HepG2 (cell line): ENCODE results near the gene QDPR. TPM values are rescaled to one million over a fixed set of nuclear protein-coding genes. Genes with fewer than 3 reads are reported as not detected.

Experiments used
- ARID2 ChIP-seq: sonication (generic); formaldehyde crosslinking; IDR thresholded peaks from 2 replicates; pipeline ENCODE4 v1.8.1; 2022; ENCODE audit warnings: mild to moderate bottlenecking, missing genetic modification reagents, borderline replicate concordance
- GATAD1 ChIP-seq: IDR thresholded peaks from 2 replicates; pipeline ENCODE4 v1.6.1; 2016; ENCODE audit warnings: missing genetic modification reagents, missing compliant biosample characterization
- JARID2 ChIP-seq: sonication (generic); formaldehyde crosslinking; IDR thresholded peaks from 2 replicates; pipeline ENCODE4 v1.8.1; 2023; ENCODE audit warnings: missing genetic modification reagents, inconsistent platforms; ENCODE audit not compliant: insufficient replicate concordance
- RBAK ChIP-seq: sonication (generic); formaldehyde crosslinking; IDR thresholded peaks from 2 replicates; pipeline ENCODE4 v1.5.1; 2020; ENCODE audit warnings: mild to moderate bottlenecking, missing genetic modification reagents
- SNAPC2 ChIP-seq: sonication (generic); formaldehyde crosslinking; IDR thresholded peaks from 2 replicates; pipeline ENCODE4 v1.8.1; 2022; ENCODE audit warnings: mild to moderate bottlenecking, missing genetic modification reagents
- TRIM24 ChIP-seq: sonication (generic); formaldehyde crosslinking; IDR thresholded peaks from 2 replicates; pipeline ENCODE4 v1.8.0; 2022; ENCODE audit warnings: mild to moderate bottlenecking, missing genetic modification reagents
- ZBTB21 ChIP-seq: sonication (generic); formaldehyde crosslinking; IDR thresholded peaks from 2 replicates; pipeline ENCODE4 v1.4.0; 2020; ENCODE audit warnings: missing genetic modification reagents
- ZNF256 ChIP-seq: sonication (generic); formaldehyde crosslinking; conservative IDR thresholded peaks from 2 replicates; pipeline ENCODE4 v1.4.0; 2020; ENCODE audit warnings: missing genetic modification reagents
- ZNF432 ChIP-seq: sonication (generic); formaldehyde crosslinking; IDR thresholded peaks from 2 replicates; pipeline ENCODE4 v1.5.0; 2020; ENCODE audit warnings: missing genetic modification reagents, mild to moderate bottlenecking, borderline replicate concordance
- polyA plus RNA-seq, 8 experiments: library from polyadenylated mRNA; depleted of rRNA in 3 of 8; stranded (reverse) in 7 of 8; unstranded in 1 of 8; fragments of >200 nt; fragmentation: Illumina TruSeq in 4 of 8; extraction: Trizol in 4 of 8; gene quantifications; 2 replicates each; pipeline versions ENCODE4 v1.2.1 to v1.2.3, GENCODE V29; 2011 to 2016; ENCODE audit warnings: low read depth in 4 of 8, missing spikeins in 1 of 8, mixed read lengths in 1 of 8; ENCODE audit not compliant: insufficient read depth in 1 of 8
- total RNA-seq, 5 experiments: library from RNA; depleted of rRNA; stranded (reverse); fragments of >200 nt; fragmentation: Illumina TruSeq; extraction: Trizol; gene quantifications; 2 replicates each; pipeline ENCODE4 v1.2.3, GENCODE V29; 2016; ENCODE audit warnings: low read depth in 1 of 5
- TF ChIP-seq, protein P1 (sequence below): sonication (generic); formaldehyde crosslinking; IDR thresholded peaks from 2 replicates; pipeline ENCODE4 v1.5.0; 2020; ENCODE audit warnings: mild to moderate bottlenecking, missing genetic modification reagents
- TF ChIP-seq, protein P2 (sequence below), 2 experiments: fragments of 450-650 bp in 1 of 2; sonication (generic) in 1 of 2; formaldehyde crosslinking in 1 of 2; IDR thresholded peaks; 2 replicates each; pipeline versions ENCODE4 v1.6.1 to v1.8.0; 2016 to 2022; ENCODE audit warnings: antibody characterized with exemption in 1 of 2, mild to moderate bottlenecking in 1 of 2, missing genetic modification reagents in 1 of 2
- TF ChIP-seq, protein P3 (sequence below): IDR thresholded peaks from 2 replicates; pipeline ENCODE4 v1.6.1; 2016; ENCODE audit warnings: missing compliant biosample characterization, missing genetic modification reagents, borderline replicate concordance
- TF ChIP-seq, protein P4 (sequence below): sonication (generic); formaldehyde crosslinking; IDR thresholded peaks from 2 replicates; pipeline ENCODE4 v1.8.0; 2022; ENCODE audit warnings: mild to moderate bottlenecking, missing genetic modification reagents, moderate library complexity
- TF ChIP-seq, protein P5 (sequence below): sonication (generic); formaldehyde crosslinking; IDR thresholded peaks from 2 replicates; pipeline ENCODE4 v1.4.0; 2020; ENCODE audit warnings: missing genetic modification reagents

Gene QDPR
- total and polyA plus RNA-seq, 2 of the 13 experiments (the other 11 are each of a cell fraction or from before 2014, with no cell fraction given), result 9.9 to 95.5 TPM

DNA sequence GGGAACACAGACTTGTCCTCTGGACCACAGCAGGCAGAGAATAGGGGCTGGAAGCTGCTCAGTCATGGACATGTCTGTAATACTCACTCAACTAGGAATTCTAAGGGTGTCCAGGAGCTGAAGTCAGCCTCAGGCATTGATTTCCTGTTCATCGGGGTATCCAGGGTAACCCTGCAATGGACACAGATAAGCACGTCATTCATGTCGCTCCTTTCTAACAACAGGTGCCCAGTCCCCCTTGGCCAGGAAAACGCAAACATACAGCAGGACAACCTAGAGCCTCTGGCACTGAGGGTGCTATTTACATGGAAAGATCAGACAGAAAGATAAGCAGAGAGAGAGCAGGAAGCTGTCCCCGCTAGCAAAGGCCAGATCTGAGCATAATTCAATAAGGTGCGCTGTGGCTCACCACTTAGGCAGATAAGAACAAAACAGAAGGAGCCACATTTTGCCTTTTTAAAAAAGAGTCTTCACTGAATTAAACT lies 21.3 kb downstream of the QDPR start (continued):
- TF ChIP-seq, protein P1, sequence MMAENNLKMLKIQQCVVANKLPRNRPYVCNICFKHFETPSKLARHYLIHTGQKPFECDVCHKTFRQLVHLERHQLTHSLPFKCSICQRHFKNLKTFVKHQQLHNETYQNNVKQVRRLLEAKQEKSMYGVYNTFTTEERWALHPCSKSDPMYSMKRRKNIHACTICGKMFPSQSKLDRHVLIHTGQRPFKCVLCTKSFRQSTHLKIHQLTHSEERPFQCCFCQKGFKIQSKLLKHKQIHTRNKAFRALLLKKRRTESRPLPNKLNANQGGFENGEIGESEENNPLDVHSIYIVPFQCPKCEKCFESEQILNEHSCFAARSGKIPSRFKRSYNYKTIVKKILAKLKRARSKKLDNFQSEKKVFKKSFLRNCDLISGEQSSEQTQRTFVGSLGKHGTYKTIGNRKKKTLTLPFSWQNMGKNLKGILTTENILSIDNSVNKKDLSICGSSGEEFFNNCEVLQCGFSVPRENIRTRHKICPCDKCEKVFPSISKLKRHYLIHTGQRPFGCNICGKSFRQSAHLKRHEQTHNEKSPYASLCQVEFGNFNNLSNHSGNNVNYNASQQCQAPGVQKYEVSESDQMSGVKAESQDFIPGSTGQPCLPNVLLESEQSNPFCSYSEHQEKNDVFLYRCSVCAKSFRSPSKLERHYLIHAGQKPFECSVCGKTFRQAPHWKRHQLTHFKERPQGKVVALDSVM (CRISPR knock-in tag), result no peak
- TF ChIP-seq SNAPC2, result no peak
- TF ChIP-seq ARID2 (CRISPR knock-in tag), result no peak
- TF ChIP-seq, protein P2, sequence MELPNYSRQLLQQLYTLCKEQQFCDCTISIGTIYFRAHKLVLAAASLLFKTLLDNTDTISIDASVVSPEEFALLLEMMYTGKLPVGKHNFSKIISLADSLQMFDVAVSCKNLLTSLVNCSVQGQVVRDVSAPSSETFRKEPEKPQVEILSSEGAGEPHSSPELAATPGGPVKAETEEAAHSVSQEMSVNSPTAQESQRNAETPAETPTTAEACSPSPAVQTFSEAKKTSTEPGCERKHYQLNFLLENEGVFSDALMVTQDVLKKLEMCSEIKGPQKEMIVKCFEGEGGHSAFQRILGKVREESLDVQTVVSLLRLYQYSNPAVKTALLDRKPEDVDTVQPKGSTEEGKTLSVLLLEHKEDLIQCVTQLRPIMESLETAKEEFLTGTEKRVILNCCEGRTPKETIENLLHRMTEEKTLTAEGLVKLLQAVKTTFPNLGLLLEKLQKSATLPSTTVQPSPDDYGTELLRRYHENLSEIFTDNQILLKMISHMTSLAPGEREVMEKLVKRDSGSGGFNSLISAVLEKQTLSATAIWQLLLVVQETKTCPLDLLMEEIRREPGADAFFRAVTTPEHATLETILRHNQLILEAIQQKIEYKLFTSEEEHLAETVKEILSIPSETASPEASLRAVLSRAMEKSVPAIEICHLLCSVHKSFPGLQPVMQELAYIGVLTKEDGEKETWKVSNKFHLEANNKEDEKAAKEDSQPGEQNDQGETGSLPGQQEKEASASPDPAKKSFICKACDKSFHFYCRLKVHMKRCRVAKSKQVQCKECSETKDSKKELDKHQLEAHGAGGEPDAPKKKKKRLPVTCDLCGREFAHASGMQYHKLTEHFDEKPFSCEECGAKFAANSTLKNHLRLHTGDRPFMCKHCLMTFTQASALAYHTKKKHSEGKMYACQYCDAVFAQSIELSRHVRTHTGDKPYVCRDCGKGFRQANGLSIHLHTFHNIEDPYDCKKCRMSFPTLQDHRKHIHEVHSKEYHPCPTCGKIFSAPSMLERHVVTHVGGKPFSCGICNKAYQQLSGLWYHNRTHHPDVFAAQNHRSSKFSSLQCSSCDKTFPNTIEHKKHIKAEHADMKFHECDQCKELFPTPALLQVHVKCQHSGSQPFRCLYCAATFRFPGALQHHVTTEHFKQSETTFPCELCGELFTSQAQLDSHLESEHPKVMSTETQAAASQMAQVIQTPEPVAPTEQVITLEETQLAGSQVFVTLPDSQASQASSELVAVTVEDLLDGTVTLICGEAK (IDR thresholded peaks at IDR 0.05), result no peak
- TF ChIP-seq, protein P2 (CRISPR knock-in tag; IDR thresholded peaks at IDR 0.05), result no peak; the same call in 1 of the 2 replicates
- TF ChIP-seq ZNF256 (CRISPR knock-in tag), result no peak
- TF ChIP-seq ZNF432 (CRISPR knock-in tag), result no peak
- no peak for TF ChIP-seq TRIM24 (CRISPR knock-in tag)
- TF ChIP-seq, protein P3, sequence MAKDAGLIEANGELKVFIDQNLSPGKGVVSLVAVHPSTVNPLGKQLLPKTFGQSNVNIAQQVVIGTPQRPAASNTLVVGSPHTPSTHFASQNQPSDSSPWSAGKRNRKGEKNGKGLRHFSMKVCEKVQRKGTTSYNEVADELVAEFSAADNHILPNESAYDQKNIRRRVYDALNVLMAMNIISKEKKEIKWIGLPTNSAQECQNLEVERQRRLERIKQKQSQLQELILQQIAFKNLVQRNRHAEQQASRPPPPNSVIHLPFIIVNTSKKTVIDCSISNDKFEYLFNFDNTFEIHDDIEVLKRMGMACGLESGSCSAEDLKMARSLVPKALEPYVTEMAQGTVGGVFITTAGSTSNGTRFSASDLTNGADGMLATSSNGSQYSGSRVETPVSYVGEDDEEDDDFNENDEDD (CRISPR knock-in tag), result no peak
- TF ChIP-seq, protein P4, sequence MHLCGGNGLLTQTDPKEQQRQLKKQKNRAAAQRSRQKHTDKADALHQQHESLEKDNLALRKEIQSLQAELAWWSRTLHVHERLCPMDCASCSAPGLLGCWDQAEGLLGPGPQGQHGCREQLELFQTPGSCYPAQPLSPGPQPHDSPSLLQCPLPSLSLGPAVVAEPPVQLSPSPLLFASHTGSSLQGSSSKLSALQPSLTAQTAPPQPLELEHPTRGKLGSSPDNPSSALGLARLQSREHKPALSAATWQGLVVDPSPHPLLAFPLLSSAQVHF (CRISPR knock-in tag), result no peak
- TF ChIP-seq GATAD1 (CRISPR knock-in tag), result no peak
- TF ChIP-seq, protein P5, sequence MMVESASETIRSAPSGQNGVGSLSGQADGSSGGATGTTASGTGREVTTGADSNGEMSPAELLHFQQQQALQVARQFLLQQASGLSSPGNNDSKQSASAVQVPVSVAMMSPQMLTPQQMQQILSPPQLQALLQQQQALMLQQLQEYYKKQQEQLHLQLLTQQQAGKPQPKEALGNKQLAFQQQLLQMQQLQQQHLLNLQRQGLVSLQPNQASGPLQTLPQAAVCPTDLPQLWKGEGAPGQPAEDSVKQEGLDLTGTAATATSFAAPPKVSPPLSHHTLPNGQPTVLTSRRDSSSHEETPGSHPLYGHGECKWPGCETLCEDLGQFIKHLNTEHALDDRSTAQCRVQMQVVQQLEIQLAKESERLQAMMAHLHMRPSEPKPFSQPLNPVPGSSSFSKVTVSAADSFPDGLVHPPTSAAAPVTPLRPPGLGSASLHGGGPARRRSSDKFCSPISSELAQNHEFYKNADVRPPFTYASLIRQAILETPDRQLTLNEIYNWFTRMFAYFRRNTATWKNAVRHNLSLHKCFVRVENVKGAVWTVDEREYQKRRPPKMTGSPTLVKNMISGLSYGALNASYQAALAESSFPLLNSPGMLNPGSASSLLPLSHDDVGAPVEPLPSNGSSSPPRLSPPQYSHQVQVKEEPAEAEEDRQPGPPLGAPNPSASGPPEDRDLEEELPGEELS (CRISPR knock-in tag), result peak; percentile 81
- TF ChIP-seq JARID2 (CRISPR knock-in tag), result no peak
- TF ChIP-seq RBAK (CRISPR knock-in tag), result no peak
- no peak for TF ChIP-seq ZBTB21
